Kasumi-1 (cell line): Measurements from ENCODE around the gene C2orf49.

Experiments used
- DNase-seq, 2 experiments: peaks; one replicate each; lab custom pipeline; 2025; lab: John Stamatoyannopoulos, UW

Gene C2orf49

GRCh38 chr2:105337122-105338019 is at the start of gene C2orf49:
Gene C2orf49, plus strand, starts transcription at chr2:105337540. Its CDS starts 48 bp downstream, at chr2:105337588.
- DNase-seq = peak; percentile 83

- DNase-seq = peak; percentile 55 to 72
Measured at GRCh38 chr2:105287692-105288091, 49.6 kb upstream of the C2orf49 start.

GRCh38 chr2:105288133-105288532 is 49.2 kb upstream of the C2orf49 start:
- DNase-seq = no peak

- no peak for DNase-seq
Measured at GRCh38 chr2:105290981-105291660, 46.2 kb upstream of the C2orf49 start.

- no peak for DNase-seq
Measured at GRCh38 chr2:105291981-105292380, 45.4 kb upstream of the C2orf49 start.

- DNase-seq = no peak
Measured at GRCh38 chr2:105294046-105294445, 43.3 kb upstream of the C2orf49 start.

GRCh38 chr2:105294844-105295481 is 42.4 kb upstream of the C2orf49 start:
- peak; percentile 87 for DNase-seq

- no peak for DNase-seq
Measured at GRCh38 chr2:105296017-105296611, 41.2 kb upstream of the C2orf49 start.

- DNase-seq = no peak
Measured at GRCh38 chr2:105297216-105297615, 40.1 kb upstream of the C2orf49 start.

- no peak for DNase-seq
Measured at GRCh38 chr2:105298017-105298416, 39.3 kb upstream of the C2orf49 start.

- DNase-seq = no peak
Measured at GRCh38 chr2:105299290-105299689, 38.0 kb upstream of the C2orf49 start.

- DNase-seq = no peak
Measured at GRCh38 chr2:105301646-105302045, 35.7 kb upstream of the C2orf49 start.

GRCh38 chr2:105307146-105307545 is 30.2 kb upstream of the C2orf49 start:
- no peak for DNase-seq

- no peak for DNase-seq
Measured at GRCh38 chr2:105307550-105307949, 29.8 kb upstream of the C2orf49 start.

- DNase-seq = no peak
Measured at GRCh38 chr2:105307962-105308361, 29.4 kb upstream of the C2orf49 start.

- no peak for DNase-seq
Measured at GRCh38 chr2:105308382-105309146, 28.8 kb upstream of the C2orf49 start.

GRCh38 chr2:105309147-105309545 is 28.2 kb upstream of the C2orf49 start:
- peak; percentile 86 for DNase-seq

GRCh38 chr2:105313877-105314276 is 23.5 kb upstream of the C2orf49 start:
- DNase-seq = peak; percentile 77 to 78

- DNase-seq = no peak
Measured at GRCh38 chr2:105315314-105315713, 22.0 kb upstream of the C2orf49 start.

- DNase-seq = no peak
Measured at GRCh38 chr2:105317937-105318336, 19.4 kb upstream of the C2orf49 start.

- no peak for DNase-seq
Measured at GRCh38 chr2:105320651-105321215, 16.6 kb upstream of the C2orf49 start.
